ENCODE measurements around the gene SUN3. TPM values are rescaled to one million over a fixed set of nuclear protein-coding genes. Genes with fewer than 3 reads are reported as not detected.

SUN3 gene
- polyA plus RNA-seq, 1 donor from 2014 or later, result not detected

- H3K9ac ChIP-seq (ENCODE audit: low read length), result no peak overlapping the region
- H3K27ac ChIP-seq (ENCODE audit: low read length), result no peak overlapping the region
- no peak overlapping the region for H3K4me3 ChIP-seq (ENCODE audit: low read length)
Measured at GRCh38 chr7:48011323-48011722, 17.6 kb downstream of the SUN3 start.

GRCh38 chr7:48009954-48010353, 19.0 kb downstream of the SUN3 start:
- Histone ChIP-seq H3K27ac (ENCODE audit: low read length) (no peak overlapping the region), H3K9me2 (ENCODE audit: insufficient read depth, low read length) (no peaks in the 10 kb centered on the region), H3K4me3 (ENCODE audit: low read length) (no peak overlapping the region), H4K20me1 (ENCODE audit: insufficient read depth) (no peaks in the 10 kb centered on the region), H3K9ac (ENCODE audit: low read length) (no peak overlapping the region), H3K4me2 (ENCODE audit: low read length) (no peak overlapping the region), H2AFZ (ENCODE audit: low read depth, low read length) (no peak overlapping the region), H3K27me3 (ENCODE audit: insufficient read depth, low read depth, low read length) (no peaks in the 10 kb centered on the region), H3F3A (ENCODE audit: insufficient read depth, low read length, poor library complexity, severe bottlenecking) (no peaks in the 10 kb centered on the region), H3K79me2 (replicated peaks; ENCODE audit: insufficient read depth, low read length) (no peaks in the 10 kb centered on the region), H3K9me3 (ENCODE audit: low read length) (no peaks in the 10 kb centered on the region), H3K36me3 (ENCODE audit: insufficient read depth, low read length) (no peaks in the 10 kb centered on the region)
- TF ChIP-seq SMC3 (conservative IDR thresholded peaks at IDR 0.05; ENCODE audit: poor library complexity) (no peak), MXI1 (conservative IDR thresholded peaks at IDR 0.05; ENCODE audit: poor library complexity, severe bottlenecking) (no peak), RAD21 (conservative IDR thresholded peaks at IDR 0.05) (no peak), EP300 (conservative IDR thresholded peaks at IDR 0.05; ENCODE audit: poor library complexity, severe bottlenecking) (no peak), TAF1 (IDR thresholded peaks at IDR 0.05; ENCODE audit: low read depth) (no peak), REST (IDR thresholded peaks at IDR 0.05; ENCODE audit: borderline replicate concordance) (no peak), POLR2AphosphoS5 (IDR thresholded peaks at IDR 0.05) (no peak), CTCF (IDR thresholded peaks at IDR 0.05; ENCODE audit: poor library complexity, severe bottlenecking) (no peak)

More at GRCh38 chr7:48011323-48011722, 17.6 kb downstream of the SUN3 start:
- no peaks in the 10 kb centered on the region for H3K9me2 ChIP-seq (ENCODE audit: insufficient read depth, low read length)
- no peak for TF ChIP-seq CTCF (IDR thresholded peaks at IDR 0.05; ENCODE audit: poor library complexity, severe bottlenecking)
- no peak for TF ChIP-seq TAF1 (IDR thresholded peaks at IDR 0.05; ENCODE audit: low read depth)
- TF ChIP-seq REST (IDR thresholded peaks at IDR 0.05; ENCODE audit: borderline replicate concordance), result no peak
- TF ChIP-seq POLR2AphosphoS5 (IDR thresholded peaks at IDR 0.05), result no peak
- no peak for TF ChIP-seq MXI1 (conservative IDR thresholded peaks at IDR 0.05; ENCODE audit: poor library complexity, severe bottlenecking)
- TF ChIP-seq SMC3 (conservative IDR thresholded peaks at IDR 0.05; ENCODE audit: poor library complexity), result no peak
- TF ChIP-seq EP300 (conservative IDR thresholded peaks at IDR 0.05; ENCODE audit: poor library complexity, severe bottlenecking), result no peak
- no peak for TF ChIP-seq RAD21 (conservative IDR thresholded peaks at IDR 0.05)
- H3K9me3 ChIP-seq (ENCODE audit: low read length), result no peaks in the 10 kb centered on the region
- no peaks in the 10 kb centered on the region for H3F3A ChIP-seq (ENCODE audit: insufficient read depth, low read length, poor library complexity, severe bottlenecking)
- no peak overlapping the region for H3K4me2 ChIP-seq (ENCODE audit: low read length)
- no peaks in the 10 kb centered on the region for H3K36me3 ChIP-seq (ENCODE audit: insufficient read depth, low read length)
- no peaks in the 10 kb centered on the region for H3K79me2 ChIP-seq (replicated peaks; ENCODE audit: insufficient read depth, low read length)
- H2AFZ ChIP-seq (ENCODE audit: low read depth, low read length), result no peak overlapping the region
- no peaks in the 10 kb centered on the region for H3K27me3 ChIP-seq (ENCODE audit: insufficient read depth, low read depth, low read length)
- no peaks in the 10 kb centered on the region for H4K20me1 ChIP-seq (ENCODE audit: insufficient read depth)
